ENCODE data around the gene PLG. TPM values are rescaled to one million over a fixed set of nuclear protein-coding genes. Genes with fewer than 3 reads are reported as not detected.

Gene PLG
- total and polyA plus RNA-seq, 2 of the 4 experiments (the other 2 are of a cell fraction): not detected

- no peak overlapping the region for H2AFZ ChIP-seq (replicated peaks; ENCODE audit: low read length, poor library complexity)
These were observed 11.6 kb upstream of the PLG start for GRCh38 chr6:160690458-160690857.

More at GRCh38 chr6:160690458-160690857, 11.6 kb upstream of the PLG start:
- no TSS peak for BruUV-seq (replicated peaks)
- peaks cover 31% of the 10 kb centered on the region for H3K9me3 ChIP-seq (ENCODE audit: control insufficient read depth, insufficient read depth, low read length)
- H2BK120ac ChIP-seq (ENCODE audit: low read depth, low read length): no peak overlapping the region
- WGBS, 2 experiments (ENCODE audit: extremely low coverage in 2 of 2, insufficient read length in 1 of 2): no CpG with 5 or more reads among the region's 9 CpGs
- H3K4me1 ChIP-seq (ENCODE audit: control insufficient read depth, insufficient read depth, low read length): no peaks in the 10 kb centered on the region
- no peak overlapping the region for H3K4ac ChIP-seq (ENCODE audit: low read depth, low read length)
- no peak overlapping the region for H3K27ac ChIP-seq (ENCODE audit: insufficient read depth, low read length)
- no peak overlapping the region for H2AK5ac ChIP-seq (ENCODE audit: low read depth, low read length)
- no peaks in the 10 kb centered on the region for H3K9me1 ChIP-seq (ENCODE audit: insufficient read depth, low read length)
- H2BK5ac ChIP-seq (ENCODE audit: low read depth, low read length, poor library complexity, severe bottlenecking): no peak overlapping the region
- ChIA-PET POLR2A (ENCODE audit: unreplicated experiment) (no interaction called here), CTCF (no interaction called here)
- in situ Hi-C loops (cut with MboI; ENCODE audit: low sequenced_read_pairs): no loop called here
- dilution Hi-C loops (cut with HindIII; ENCODE audit: low sequenced_read_pairs, unreplicated experiment): no loop called here
- no peak for TF ChIP-seq SMC3 (IDR thresholded peaks at IDR 0.05; ENCODE audit: low read depth, low read length)
- no peak for TF ChIP-seq NFE2L2 (IDR thresholded peaks at IDR 0.05; ENCODE audit: low read depth, low read length)
- no peak for TF ChIP-seq FOS (IDR thresholded peaks at IDR 0.05; ENCODE audit: low read depth, low read length)
- no peak for TF ChIP-seq MXI1 (IDR thresholded peaks at IDR 0.05; ENCODE audit: borderline replicate concordance, low read depth, low read length)
- no peak for TF ChIP-seq MAZ (IDR thresholded peaks at IDR 0.05; ENCODE audit: borderline replicate concordance, low read depth, low read length)
- TF ChIP-seq CTCF (conservative IDR thresholded peaks at IDR 0.05; ENCODE audit: low read depth, low read length): no peak
- no peak for TF ChIP-seq POLR2A (IDR thresholded peaks at IDR 0.05; ENCODE audit: low read depth, low read length)
- TF ChIP-seq CEBPB (IDR thresholded peaks at IDR 0.05; ENCODE audit: low read depth, low read length): no peak
- TF ChIP-seq, protein P1, sequence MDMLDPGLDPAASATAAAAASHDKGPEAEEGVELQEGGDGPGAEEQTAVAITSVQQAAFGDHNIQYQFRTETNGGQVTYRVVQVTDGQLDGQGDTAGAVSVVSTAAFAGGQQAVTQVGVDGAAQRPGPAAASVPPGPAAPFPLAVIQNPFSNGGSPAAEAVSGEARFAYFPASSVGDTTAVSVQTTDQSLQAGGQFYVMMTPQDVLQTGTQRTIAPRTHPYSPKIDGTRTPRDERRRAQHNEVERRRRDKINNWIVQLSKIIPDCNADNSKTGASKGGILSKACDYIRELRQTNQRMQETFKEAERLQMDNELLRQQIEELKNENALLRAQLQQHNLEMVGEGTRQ (IDR thresholded peaks at IDR 0.05; ENCODE audit: low read depth, low read length): no peak
- TF ChIP-seq, protein P2, sequence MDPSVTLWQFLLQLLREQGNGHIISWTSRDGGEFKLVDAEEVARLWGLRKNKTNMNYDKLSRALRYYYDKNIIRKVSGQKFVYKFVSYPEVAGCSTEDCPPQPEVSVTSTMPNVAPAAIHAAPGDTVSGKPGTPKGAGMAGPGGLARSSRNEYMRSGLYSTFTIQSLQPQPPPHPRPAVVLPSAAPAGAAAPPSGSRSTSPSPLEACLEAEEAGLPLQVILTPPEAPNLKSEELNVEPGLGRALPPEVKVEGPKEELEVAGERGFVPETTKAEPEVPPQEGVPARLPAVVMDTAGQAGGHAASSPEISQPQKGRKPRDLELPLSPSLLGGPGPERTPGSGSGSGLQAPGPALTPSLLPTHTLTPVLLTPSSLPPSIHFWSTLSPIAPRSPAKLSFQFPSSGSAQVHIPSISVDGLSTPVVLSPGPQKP (IDR thresholded peaks at IDR 0.05; ENCODE audit: borderline replicate concordance, low read depth, low read length): no peak
- TF ChIP-seq BHLHE40 (IDR thresholded peaks at IDR 0.05; ENCODE audit: low read depth, low read length): no peak
- no peak for TF ChIP-seq CHD1 (IDR thresholded peaks at IDR 0.05; ENCODE audit: low read depth, low read length)
- no peak for TF ChIP-seq RAD21 (IDR thresholded peaks at IDR 0.05; ENCODE audit: low read length)
- TF ChIP-seq RCOR1 (IDR thresholded peaks at IDR 0.05; ENCODE audit: insufficient replicate concordance, low read length): no peak
- TF ChIP-seq MAFK (IDR thresholded peaks at IDR 0.05; ENCODE audit: low read depth, low read length): no peak
- no peak overlapping the region for H2BK20ac ChIP-seq (ENCODE audit: low read depth, low read length)
- H3K4me2 ChIP-seq (ENCODE audit: low read depth, low read length): no peak overlapping the region
- no peak overlapping the region for H3K56ac ChIP-seq (ENCODE audit: extremely low read depth, insufficient read depth, low read length)
- intact Hi-C loops (cut with micrococcal nuclease): no loop called here
- H3K18ac ChIP-seq (ENCODE audit: low read depth, low read length): no peak overlapping the region
- H3K4me3 ChIP-seq (ENCODE audit: insufficient read depth, low read depth, low read length): no peak overlapping the region
- H4K5ac ChIP-seq (ENCODE audit: low read depth, low read length): no peak overlapping the region
- ATAC-seq (ENCODE audit: low read depth) (no peak), DNase-seq (no peak)
- H3K14ac ChIP-seq (replicated peaks; ENCODE audit: low read depth, low read length): no peak overlapping the region
- H3K79me1 ChIP-seq (ENCODE audit: low read depth in 1 of 2, low read length in 2 of 2): no peaks in the 10 kb centered on the region
- no peak overlapping the region for H3K9ac ChIP-seq (ENCODE audit: low read depth, low read length)
- H3K36me3 ChIP-seq (ENCODE audit: control insufficient read depth, insufficient read depth, low read length): no peaks in the 10 kb centered on the region
- no peak overlapping the region for H3K23ac ChIP-seq (ENCODE audit: low read depth, low read length)
- no peaks in the 10 kb centered on the region for H3K27me3 ChIP-seq (ENCODE audit: control insufficient read depth, insufficient read depth, low read length)
- H2BK15ac ChIP-seq (ENCODE audit: low read depth, low read length): no peak overlapping the region
- no peak overlapping the region for H4K8ac ChIP-seq (ENCODE audit: low read depth in 2 of 2, low read length in 2 of 2)
- H4K91ac ChIP-seq (ENCODE audit: insufficient read depth, low read depth, low read length): no peak overlapping the region
- H2AK9ac ChIP-seq (replicated peaks; ENCODE audit: low read depth, low read length, poor library complexity): no peak overlapping the region
- H4K20me1 ChIP-seq (ENCODE audit: insufficient read depth, low read length): no peaks in the 10 kb centered on the region

Measured in IMR-90 (cell line).